HG02678 (cell line): ENCODE results near the gene SECISBP2.
"Not testable (repeated sequence)": the region's sequence is repeated elsewhere in the genome, so short reads cannot be mapped to it uniquely, and the experiment has no call there.

Experiments used
- ATAC-seq: cut with Tn5 transposase; IDR thresholded peaks from one replicate; pipeline ENCODE4 v1.9.1; 2021; ENCODE audit warnings: mild to moderate bottlenecking, moderate library complexity; ENCODE audit not compliant: unreplicated experiment

The SECISBP2 gene

GRCh38 chr9:89309608-89310474, 8.5 kb upstream of the SECISBP2 start:
- ATAC-seq = no peak

GRCh38 chr9:89310475-89311345, 7.6 kb upstream of the SECISBP2 start, which contains the start of gene CKS2:
Gene CKS2 (plus strand): TSS chr9:89311195. CDS start chr9:89311293, 98 bp downstream.
- peak; percentile 89 for ATAC-seq

- peak; percentile 6 for ATAC-seq
Measured at GRCh38 chr9:89311346-89312221, 6.7 kb upstream of the SECISBP2 start.

GRCh38 chr9:89312222-89312571, 6.1 kb upstream of the SECISBP2 start:
- no peak for ATAC-seq

GRCh38 chr9:89313842-89314241, 4.5 kb upstream of the SECISBP2 start:
- ATAC-seq = no peak

- no peak for ATAC-seq
Measured at GRCh38 chr9:89314955-89315354, 3.3 kb upstream of the SECISBP2 start.

GRCh38 chr9:89315482-89315881, 2.8 kb upstream of the SECISBP2 start:
- ATAC-seq = no peak

- no peak for ATAC-seq
Measured at GRCh38 chr9:89317282-89317681, 1.0 kb upstream of the SECISBP2 start.

GRCh38 chr9:89319015-89319905, 960 bp downstream of the SECISBP2 start:
- ATAC-seq = no peak

GRCh38 chr9:89323390-89323789, 5.1 kb downstream of the SECISBP2 start:
- no peak for ATAC-seq

- ATAC-seq = no peak
Measured at GRCh38 chr9:89325733-89326132, 7.4 kb downstream of the SECISBP2 start.

- no peak for ATAC-seq
Measured at GRCh38 chr9:89328064-89328463, 9.8 kb downstream of the SECISBP2 start.

- ATAC-seq = no peak
Measured at GRCh38 chr9:89329917-89330316, 11.6 kb downstream of the SECISBP2 start.

GRCh38 chr9:89330513-89330912, 12.2 kb downstream of the SECISBP2 start:
- no peak for ATAC-seq

GRCh38 chr9:89339807-89340206, 21.5 kb downstream of the SECISBP2 start:
- peak; percentile 38 for ATAC-seq

GRCh38 chr9:89340332-89340731, 22.0 kb downstream of the SECISBP2 start:
- ATAC-seq = peak; percentile 79

- no peak for ATAC-seq
Measured at GRCh38 chr9:89342213-89342612, 23.9 kb downstream of the SECISBP2 start.

- no peak for ATAC-seq
Measured at GRCh38 chr9:89342948-89343347, 24.6 kb downstream of the SECISBP2 start.

- not testable (repeated sequence) for ATAC-seq
Measured at GRCh38 chr9:89343812-89344211, 25.5 kb downstream of the SECISBP2 start.

- no peak for ATAC-seq
Measured at GRCh38 chr9:89345476-89345875, 27.2 kb downstream of the SECISBP2 start.
